Pons (tissue), 1 donor: ENCODE results near the gene RCOR2.
A peak's percentile ranks its signal among the peaks of the same experiment; 100 is the strongest.
"Not testable (repeated sequence)": the region's sequence is repeated elsewhere in the genome, so short reads cannot be mapped to it uniquely, and the experiment has no call there.

Experiments used
- DNase-seq: peaks from one replicate; pipeline ENCODE4 v3.0.0-alpha.2; 2016; ENCODE audit warnings: low spot score

The RCOR2 gene

GRCh38 chr11:63916837-63917691 is at the start of gene RCOR2:
Gene RCOR2, minus strand, starts transcription at chr11:63917164. Its CDS starts 708 bp downstream, at chr11:63916456.
- DNase-seq, result peak; percentile 76

- DNase-seq, result no peak
Observed at GRCh38 chr11:63966444-63966843, 49.5 kb upstream of the RCOR2 start.

GRCh38 chr11:63963895-63964294 is 46.9 kb upstream of the RCOR2 start:
- not testable (repeated sequence) for DNase-seq

- no peak for DNase-seq
Observed at GRCh38 chr11:63961608-63962412, 44.8 kb upstream of the RCOR2 start.

DNA sequence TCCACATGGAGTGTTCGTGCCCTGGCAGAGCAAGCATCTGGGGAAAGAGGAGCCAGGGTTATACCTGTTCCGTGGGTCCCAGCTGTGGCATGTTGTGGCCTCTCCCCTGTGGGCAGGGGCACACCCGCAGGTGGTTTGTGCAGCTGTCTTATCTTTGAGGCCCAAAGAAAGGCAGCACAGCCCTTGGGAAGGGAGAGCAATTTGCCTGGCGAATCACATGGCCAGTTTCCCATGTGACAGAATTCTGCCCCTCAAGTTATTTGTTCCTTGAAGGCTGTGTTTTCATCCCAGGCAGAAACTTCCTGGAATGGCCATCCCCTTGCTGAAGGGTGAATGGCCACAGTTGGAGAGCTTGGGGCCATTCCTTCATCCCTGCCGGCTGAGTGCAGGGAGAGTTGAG is 41.0 kb upstream of the RCOR2 start:
- DNase-seq, result no peak

DNA sequence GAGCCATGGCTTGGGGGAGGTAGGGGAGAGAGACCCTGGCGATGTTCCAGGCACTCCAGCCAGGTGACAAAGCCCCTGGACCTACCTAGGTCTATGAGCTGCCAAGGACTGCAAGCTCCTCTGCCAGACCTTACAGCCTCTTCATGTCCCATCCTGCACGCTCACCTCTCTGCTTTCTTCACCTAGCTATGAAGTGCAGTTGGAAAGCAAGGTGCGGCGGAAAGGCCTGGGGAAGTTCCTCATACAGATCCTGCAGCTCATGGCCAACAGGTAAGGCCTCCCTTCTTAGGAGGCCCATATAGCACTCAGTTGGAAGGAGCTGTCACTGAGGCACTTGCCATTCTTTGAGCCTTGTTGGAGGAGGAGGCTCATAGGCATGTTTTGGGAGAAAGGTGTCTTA is 35.6 kb upstream of the RCOR2 start:
- no peak for DNase-seq

DNA sequence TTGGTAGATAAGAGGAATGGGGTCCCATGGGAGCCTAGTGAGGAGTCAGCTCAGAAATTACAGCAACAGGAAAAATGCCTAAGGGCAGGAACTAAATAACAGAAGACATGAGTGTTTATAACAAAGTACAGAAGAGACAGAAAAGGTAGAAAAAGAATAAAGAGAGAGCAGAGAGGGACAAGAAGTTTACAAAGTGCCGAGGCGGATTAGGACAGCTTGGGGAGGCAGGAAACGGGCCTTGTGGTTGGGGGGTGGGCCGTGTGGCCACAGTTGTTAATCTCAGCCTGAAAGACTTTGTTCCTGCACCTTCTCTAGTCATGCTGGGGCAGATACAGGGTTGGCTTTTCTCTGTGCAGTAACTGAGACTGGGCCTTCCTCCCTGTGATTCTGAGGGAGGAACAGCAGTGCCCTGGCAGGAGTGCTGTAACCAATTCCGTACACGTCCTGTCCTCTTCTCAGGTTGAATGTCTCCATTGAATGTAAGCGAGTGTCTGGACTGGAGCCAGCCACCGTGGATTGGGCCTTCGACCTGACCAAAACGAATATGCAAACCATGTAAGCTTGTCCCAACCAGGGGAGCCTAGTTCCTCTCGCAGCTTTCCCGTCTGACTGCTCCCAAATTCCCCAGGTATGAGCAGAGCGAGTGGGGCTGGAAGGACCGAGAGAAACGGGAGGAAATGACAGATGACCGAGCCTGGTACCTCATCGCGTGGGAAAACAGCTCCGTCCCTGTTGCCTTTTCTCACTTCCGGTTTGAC is 35.0 kb upstream of the RCOR2 start:
- DNase-seq, result no peak

- DNase-seq, result peak; percentile 89
Observed at GRCh38 chr11:63945477-63946163, 28.7 kb upstream of the RCOR2 start.

GRCh38 chr11:63944987-63945386 is 28.0 kb upstream of the RCOR2 start:
- DNase-seq, result no peak

DNA sequence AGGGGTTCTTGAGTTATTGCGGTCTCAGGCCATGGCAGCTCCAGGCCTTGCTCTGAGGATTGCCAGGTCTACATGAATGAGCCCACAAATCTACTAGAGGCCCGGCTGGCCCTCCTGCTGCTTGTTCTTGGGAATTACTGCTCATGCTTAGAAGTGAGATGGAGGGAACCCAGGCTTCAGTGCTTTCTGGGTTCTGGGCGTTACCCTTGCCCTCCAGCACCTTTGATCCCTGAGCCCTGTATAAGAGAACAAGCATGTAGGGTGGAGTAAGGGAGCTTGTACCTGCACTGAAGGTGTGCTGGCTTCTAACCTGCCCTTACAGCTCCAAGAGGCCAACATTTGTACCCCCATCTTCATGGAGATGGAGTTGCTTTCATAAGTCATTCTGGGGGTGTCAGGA is 25.8 kb upstream of the RCOR2 start:
- DNase-seq, result no peak

- no peak for DNase-seq
Observed at GRCh38 chr11:63941901-63942300, 24.9 kb upstream of the RCOR2 start.

- peak; percentile 52 for DNase-seq
Observed at GRCh38 chr11:63940786-63941185, 23.8 kb upstream of the RCOR2 start.

- no peak for DNase-seq
Observed at GRCh38 chr11:63939397-63939891, 22.5 kb upstream of the RCOR2 start.

DNA sequence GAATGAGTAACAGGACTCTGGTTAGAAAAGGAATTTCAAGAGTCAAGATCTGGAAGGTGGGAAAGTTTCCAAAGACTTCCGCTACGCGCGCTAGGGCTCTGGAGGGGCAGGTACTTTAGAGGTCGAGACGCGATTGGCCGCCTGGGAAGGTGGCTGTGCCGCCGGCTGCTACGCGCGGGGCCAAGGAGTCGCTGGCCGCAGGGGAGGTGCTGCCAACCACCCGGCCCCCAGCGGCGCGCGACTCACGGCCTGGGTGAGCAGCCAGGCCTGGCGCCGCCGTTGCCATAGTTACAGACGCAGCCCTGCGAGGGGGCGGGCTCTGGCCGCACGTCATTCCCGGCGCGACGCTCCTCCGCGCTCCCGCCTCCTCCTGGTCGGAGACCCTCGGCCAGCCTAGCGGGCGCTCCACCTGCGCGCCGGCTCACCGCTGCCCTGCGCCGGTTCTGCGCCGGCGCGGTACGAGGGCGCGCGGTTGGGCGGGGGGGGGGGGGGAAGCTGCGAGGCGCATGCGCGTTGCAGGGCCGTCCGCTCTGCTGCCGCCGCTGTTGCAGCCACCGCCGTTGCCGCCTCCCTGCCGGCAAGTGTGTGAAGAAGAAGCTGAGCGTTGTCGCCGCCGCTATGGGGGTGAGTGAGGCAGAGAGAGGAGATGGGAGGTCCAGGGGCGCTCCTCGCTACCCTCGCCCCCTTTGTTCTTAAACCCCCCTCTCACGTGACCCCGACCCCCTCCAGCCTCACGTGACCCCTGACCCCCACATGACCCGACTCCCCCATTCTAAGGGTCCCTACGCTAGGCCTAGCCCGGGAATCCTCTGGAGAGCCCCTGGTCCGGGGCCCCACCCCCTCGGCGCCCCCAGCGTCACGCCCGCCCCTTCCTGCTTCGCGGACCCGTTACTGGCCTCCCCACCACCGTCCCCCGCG is 21.8 kb upstream of the RCOR2 start, which contains the start of gene NAA40:
NAA40 (plus strand) TSS at position 524 of the 918 bp plus-strand sequence; CDS start at position 619, 95 bp downstream.
- peak; percentile 83 for DNase-seq

- DNase-seq, result no peak
Observed at GRCh38 chr11:63937713-63938478, 20.9 kb upstream of the RCOR2 start.

- no peak for DNase-seq
Observed at GRCh38 chr11:63933459-63933858, 16.5 kb upstream of the RCOR2 start.

- no peak for DNase-seq
Observed at GRCh38 chr11:63931876-63932275, 14.9 kb upstream of the RCOR2 start.

DNA sequence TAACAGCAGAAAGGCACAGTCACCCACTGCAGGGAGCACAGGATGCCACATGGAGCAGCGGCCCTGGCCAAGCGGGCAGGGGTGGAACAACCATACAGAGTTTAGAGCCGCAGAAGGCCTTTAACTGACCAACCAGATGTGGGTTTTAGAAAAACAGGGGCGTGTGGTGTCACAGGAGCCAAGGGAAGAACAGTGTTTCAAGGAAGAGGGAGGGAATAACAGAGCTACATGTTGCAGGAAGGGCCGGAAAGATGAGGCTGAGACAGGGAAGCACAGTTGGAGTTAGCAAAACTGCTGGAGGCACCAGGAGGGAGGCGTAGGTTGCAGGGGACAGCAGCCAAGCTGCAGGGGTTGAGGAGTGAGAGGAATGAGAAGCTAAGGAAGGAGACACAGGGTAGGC is 14.1 kb upstream of the RCOR2 start:
- DNase-seq, result no peak

DNA sequence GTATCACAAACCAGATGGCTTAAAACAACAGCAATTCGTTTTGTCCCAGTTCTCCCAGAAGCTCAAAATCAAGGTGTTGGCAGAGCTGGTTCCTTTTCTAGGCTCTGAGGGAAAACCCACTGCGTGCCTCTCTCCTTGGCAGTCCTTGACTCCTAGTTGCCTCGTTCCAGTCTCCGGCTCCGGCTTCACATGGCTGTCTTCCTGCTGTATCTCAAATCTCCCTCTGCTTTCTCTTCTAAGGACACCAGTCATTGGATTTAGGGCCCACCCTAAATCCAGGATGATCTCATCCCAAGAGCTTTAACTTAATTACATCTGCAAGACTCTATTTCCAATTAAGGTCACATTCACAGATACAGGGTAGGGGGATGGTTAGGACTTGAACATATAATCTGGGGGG is 12.7 kb upstream of the RCOR2 start:
- no peak for DNase-seq

DNA sequence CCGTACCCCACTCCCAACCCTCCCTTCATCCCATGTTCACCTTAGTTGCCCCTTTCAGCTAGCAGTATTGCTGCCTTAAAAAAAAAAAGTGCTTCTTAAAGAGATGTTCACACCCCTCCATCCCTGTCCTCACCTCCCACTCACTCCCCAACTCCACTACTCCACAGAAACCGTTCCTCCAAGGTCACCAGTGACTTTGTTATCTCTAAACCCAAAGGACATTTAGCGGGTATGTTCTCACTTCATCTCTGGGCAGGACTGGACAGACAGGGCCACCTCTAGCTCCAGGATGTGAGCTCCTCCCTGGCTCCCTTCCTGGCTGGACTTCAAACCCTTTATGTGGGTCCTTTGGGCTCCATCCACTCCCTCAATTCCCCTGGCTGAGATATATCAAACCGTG is 6.4 kb upstream of the RCOR2 start:
- no peak for DNase-seq
